Activated naive CD4-positive, alpha-beta T cell (primary cell): ENCODE measurements around the gene ZC3H12C.

Experiments
- DNase-seq, 4 experiments: peaks; one replicate each; lab custom pipeline; 2025; lab: John Stamatoyannopoulos, UW

ZC3H12C gene

GRCh38 chr11:110077346-110077745, 15.8 kb upstream of the ZC3H12C start:
- DNase-seq = no peak

GRCh38 chr11:110077831-110078325, 15.3 kb upstream of the ZC3H12C start:
- DNase-seq = no peak

DNA sequence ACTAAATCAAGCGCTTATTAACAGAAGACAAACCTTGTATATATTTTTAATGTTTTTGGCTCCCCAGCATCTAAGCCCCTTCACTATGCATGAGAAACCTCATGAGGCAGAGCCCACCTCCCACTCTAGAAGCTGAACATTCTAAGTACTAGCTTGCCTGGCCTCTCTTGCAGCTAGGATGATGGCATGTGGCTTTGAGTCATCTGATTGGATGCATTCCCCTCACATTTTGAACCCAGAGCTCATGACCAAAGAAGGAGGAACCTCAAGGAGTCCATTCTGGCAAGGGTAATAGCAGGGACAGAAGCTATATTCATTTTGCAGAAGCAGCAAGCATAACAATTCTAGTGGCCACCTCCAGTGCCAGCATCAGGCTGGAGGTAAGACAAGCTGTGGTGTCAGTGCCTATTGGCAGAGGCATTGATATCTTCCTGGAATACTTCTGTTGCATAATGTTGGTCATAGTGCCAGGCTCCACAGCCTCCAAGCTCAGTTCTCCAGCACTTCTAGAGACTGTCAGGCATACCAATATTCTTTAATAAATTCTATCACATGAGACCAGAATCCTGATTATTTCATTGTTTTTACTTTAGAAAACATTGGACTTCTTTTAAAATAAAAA, 14.2 kb upstream of the ZC3H12C start:
- no peak for DNase-seq

GRCh38 chr11:110079726-110080125, 13.5 kb upstream of the ZC3H12C start:
- DNase-seq = no peak

- DNase-seq = no peak
Observed at GRCh38 chr11:110081462-110082376, 11.5 kb upstream of the ZC3H12C start.

DNA sequence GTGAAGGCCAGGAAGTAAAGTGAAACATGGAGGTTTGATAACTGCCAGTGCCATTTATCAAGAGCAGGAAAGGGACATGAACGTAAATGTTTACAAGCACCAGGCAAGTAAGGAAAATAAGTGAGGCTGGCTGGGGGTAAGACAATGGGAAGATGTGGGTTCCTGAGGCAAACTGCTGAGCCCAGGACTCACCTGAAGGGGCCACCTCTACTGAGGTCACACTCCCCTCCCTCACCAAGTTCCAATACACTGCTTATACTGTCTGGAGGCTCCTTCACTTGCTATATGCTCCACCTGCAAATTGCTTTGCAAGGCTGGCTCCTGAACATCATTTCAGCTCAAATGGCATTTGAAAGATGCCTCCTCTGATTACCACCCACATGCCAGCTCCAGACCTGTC, 10.3 kb upstream of the ZC3H12C start:
- no peak for DNase-seq

DNA sequence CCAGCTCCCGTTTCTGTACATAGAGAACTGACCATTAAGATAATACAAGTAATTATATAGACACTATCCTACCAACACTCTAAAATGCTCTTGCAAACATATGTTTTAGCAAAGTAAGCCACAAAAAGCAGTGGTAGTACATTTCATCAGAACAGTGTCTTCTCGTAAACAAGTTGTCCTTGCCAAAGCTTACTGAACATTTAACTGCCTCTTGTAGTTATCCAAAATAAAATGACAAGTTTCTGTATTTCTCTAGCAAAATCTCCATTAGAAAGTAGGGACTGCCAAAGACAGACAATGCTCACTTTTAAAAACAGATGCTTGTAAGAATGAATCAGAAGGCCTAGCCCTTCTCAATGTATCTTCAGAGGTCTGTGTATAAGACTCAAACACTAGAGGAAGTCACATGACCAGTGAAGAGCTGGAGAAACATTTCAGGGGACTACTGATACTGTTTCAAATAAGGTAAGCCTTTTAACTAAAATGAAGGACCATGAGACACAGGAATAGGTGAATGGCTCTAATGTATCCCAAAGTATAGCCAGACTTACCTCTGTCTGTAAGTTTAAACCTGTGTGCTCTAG, 7.8 kb upstream of the ZC3H12C start:
- no peak for DNase-seq

GRCh38 chr11:110086892-110087309, 6.3 kb upstream of the ZC3H12C start:
- no peak for DNase-seq

DNA sequence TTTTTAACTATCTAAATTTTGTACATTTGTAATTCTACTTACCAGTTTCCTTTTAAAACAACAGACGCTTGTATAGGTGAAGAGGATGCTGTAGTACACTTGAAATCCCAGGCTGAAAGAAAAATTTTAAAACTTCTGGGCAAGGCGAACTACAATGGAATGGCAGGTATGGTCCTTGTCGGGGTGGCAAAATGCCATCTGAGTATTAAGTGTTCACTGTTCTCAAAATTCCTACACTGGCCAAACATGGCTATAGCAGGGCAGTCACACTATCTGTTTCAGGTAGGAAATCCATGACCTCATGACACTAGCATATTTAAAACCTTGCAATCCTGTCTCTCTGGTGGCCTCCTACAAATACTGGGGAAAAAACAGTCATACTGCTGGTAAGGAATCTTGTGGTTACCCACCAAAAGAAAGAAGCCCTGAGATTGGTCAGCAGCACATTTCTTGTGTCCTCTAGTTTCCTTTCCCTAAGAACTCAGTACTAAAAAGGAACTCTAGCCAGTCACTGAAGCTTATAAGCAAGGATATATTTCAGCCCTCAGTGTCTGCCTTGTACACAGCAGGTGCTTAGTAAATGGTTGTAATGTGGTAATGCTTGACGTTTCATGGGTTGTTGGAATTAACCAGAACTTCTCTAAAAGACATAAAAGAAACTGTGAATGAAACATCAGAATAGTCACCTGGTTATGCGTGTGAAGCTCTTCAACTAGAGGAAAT, 5.2 kb upstream of the ZC3H12C start:
- no peak for DNase-seq

DNA sequence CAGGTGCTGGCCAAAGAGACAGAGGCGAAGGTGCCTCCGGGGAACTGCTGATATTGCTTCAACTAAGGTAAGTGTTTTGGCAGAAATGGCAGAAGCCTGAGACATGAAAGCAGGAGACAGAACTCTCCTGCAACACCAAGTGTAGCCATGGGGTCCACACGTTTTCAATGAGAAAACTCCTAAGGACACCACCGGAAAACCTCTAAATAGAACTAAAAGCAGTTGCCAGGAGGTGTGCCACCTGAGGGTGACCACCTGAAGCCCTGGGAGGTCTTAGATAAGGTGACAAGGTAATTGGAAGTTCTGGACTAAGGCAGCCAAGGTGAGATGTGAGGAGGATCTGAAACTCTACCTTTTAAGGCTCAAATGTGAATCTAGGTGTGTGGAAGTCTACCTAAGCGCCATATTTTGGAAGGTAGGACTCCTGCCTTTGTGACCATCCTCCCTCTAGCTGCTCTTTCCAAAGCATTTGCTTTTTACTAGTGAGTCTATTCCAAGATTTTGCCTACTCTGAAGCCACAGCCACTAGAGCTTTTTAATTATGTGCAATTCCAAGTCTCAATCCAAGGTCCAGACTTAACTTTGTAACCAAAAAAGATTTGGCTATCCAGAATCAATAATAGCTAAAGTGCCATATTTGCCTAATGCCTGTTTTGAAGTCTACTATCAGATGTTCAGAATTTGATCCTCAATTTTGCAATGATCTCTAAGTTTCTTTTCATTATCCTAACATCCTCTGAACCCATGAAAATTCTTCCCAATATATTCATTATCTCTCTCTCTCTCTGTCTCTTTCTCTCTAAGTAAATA, 4.5 kb upstream of the ZC3H12C start:
- DNase-seq = no peak

DNA sequence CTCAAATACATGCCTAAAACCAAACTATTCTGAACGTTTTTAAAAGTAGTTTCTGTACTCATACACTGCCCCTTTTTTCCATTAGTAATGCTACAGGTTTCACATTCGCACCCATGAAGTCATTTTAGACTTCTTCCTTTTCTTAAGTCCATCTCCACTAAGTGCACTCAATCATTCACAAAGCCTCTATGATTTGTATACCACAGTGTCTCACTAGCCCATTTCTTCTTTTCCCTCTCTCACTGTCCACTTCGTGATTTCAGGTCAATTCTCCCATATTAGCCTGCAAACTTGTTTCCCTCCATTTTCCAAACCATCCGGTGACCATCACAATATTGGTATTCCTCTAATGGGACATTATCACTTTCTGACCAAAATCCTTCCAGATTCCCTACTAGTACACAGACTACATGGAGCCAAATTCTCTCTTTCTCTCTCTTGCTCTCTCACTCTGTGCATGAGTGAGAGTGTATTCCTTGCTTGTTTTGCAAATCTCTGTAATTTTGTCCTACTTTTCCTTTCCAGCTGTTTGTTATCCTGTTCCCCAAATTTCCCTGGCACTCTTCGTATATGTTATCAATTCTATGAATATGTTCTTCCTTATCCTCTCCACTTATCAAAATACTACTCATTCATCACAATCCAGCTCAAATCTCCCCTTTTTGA, 3.4 kb upstream of the ZC3H12C start:
- no peak for DNase-seq

GRCh38 chr11:110090466-110091026, 2.6 kb upstream of the ZC3H12C start:
- DNase-seq = no peak

- DNase-seq = no peak
Observed at GRCh38 chr11:110092111-110092514, 1.1 kb upstream of the ZC3H12C start.

DNA sequence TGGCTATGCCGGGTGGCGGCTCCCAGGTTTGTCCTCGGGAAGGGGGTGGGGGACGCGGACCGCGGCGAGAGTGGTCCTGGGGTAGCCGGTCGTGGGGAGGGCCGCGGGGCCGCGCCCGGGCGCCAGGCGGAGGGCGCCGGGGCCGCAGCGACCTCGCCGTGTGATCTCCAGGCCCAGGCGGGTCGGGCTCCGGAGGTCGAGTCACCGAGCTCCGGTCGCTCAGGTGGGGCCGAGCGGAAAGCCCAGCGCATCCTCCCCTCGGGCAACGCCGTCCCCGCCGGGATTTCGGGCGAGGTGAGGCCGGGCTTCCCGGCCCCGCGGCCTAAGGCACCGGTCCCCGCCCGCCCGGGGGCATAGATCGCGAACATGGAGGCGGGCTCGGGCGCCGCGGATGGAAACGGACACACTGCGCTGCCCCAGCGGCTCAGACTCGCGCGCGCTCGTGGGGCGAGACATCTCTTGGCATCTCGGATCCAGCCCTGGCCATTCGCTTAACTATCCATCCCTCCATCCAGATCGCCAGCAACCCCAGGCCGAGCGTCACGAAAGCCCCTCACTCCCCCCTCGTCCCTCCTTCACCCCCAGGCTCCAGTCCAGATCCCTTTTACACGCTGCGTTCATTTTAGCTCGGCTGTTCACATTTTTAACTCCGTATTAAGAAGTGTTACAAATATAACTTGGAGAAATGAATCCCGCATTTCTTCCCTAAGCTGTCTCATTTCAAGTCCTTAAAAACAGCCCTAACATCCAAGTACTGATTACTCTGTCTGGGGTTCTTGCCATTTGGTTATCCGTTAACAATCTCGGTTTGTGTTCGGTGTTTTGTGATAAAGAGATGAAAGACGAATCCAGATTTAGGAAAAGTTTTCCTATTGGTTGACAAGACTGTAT, 460 bp downstream of the ZC3H12C start:
- no peak for DNase-seq

DNA sequence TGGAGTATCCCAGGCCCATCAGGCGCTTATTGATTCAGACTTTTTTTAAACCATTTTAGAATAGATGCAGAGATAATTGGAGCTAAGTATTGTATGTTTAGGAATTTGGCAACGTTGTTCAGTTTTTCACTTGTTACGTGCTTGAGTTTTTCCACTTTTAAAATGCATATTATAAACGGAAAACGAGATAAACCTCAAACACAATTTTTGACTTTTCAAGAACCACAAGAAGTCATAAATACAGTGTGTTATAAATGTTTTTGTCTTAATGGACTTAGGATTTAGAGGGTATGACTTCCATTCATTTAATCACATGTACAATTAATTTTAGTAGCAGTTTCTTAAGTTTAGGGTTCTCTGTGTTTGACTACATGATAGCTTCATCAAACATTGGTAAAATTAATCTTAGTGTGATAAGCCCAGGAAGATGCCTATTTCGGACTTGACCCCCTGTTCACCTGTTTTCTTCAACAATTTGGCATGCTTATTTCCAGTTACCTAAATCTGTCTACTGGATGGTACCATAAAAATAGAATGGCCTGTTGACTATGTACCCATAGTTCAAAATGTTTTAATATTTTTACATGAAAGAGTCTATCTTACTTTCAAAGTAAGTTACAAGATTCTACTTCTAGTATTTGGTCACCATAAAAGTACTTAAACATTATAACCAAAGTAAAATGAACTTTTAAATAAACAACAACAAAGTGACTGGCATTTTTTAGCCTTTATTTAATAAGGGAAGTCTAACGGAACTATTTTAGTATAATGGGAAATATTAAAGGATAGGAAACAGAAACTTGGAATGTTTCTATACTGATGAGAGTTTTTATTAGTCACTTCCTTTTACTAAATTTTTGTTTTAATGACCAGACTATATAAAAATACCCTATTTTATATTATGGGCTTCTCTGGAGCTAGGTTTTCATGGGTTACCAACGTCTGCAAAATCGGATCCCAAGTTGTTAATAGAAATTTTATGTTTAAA, 1.4 kb downstream of the ZC3H12C start:
- no peak for DNase-seq

DNA sequence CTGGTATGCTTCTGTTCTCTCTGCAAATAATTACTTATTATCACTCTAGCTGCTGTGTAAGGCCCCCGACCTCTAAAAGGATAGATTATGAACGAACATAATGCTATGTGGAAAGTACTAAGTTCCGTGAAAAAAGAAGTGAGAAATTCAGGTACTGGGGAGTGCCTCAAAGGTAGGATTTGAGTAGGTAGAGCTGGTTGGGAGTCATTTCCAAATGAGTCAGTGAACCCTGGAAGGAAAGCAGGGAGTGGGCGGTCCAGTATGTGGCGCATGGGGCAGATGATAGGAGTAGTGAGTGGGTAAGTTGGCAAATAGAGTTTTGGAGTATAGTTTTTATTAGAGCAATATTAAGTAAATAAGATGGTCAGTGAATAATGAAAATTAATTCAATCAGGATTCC, 2.4 kb downstream of the ZC3H12C start:
- DNase-seq = no peak

- no peak for DNase-seq
Observed at GRCh38 chr11:110096496-110096895, 3.3 kb downstream of the ZC3H12C start.

- no peak for DNase-seq
Observed at GRCh38 chr11:110097459-110098012, 4.3 kb downstream of the ZC3H12C start.
